Measurements from ENCODE around the gene GPR137B. TPM values are rescaled to one million over a fixed set of nuclear protein-coding genes. Genes with fewer than 3 reads are reported as not detected.
A peak's percentile ranks its signal among the peaks of the same experiment; 100 is the strongest.

Gene GPR137B
- total and polyA plus RNA-seq, 2 of the 13 experiments (the other 11 are each of a cell fraction or from before 2014, with no cell fraction given), result 0.31 to 0.41 TPM

DNA sequence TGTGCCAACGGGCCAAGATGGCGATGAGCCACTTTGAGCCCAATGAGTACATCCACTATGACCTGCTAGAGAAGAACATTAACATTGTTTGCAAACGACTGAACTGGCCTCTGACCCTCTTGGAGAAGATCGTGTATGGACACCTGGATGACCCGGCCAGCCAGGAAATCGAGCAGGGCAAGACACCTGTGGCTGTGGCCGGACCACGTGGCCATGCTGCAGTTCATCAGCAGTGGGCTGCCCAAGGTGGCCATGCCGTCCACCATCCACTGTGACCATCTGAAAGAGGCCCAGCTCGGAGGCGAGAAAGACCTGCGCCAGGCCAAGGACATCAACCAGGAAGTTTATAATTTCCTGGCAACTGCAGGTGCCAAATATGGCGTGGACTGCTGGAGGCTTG is 32.2 kb upstream of the GPR137B start:
- BruUV-seq (replicated peaks), result no TSS peak
- FAIRE-seq, result no peak
- in situ Hi-C loops (cut with HindIII; ENCODE audit: extremely low pct_ligation_motif_present, low pct_unique_long_range_greater_than_20kb), result loop anchor here (25.0 kb wide), 3 partner anchors 1002 to 1452 kb away; no protein-coding TSS in a partner anchor

More for the DNA sequence above, 32.2 kb upstream of the GPR137B start:
- Histone ChIP-seq H2AFZ (ENCODE audit: low read length) (no peak overlapping the region), H3K9me3 (ENCODE audit: low read length) (no peaks in the 10 kb centered on the region), H3K4me1 (ENCODE audit: insufficient read depth, low read length) (peaks cover 15% of the 10 kb centered on the region), H3K27me3 (ENCODE audit: control insufficient read depth in 1 of 2, insufficient read depth in 2 of 2, low read length in 2 of 2) (no peaks in the 10 kb centered on the region), H4K20me1 (ENCODE audit: insufficient read depth, low read length) (no peaks in the 10 kb centered on the region), H3K4me3 (replicated peaks in 1 of 3; ENCODE audit: insufficient read depth in 1 of 3, low read depth in 2 of 3, low read length in 3 of 3) (no peak overlapping the region), H3K4me2 (ENCODE audit: low read depth, low read length) (no peak overlapping the region), H3K27ac (ENCODE audit: extremely low read length, insufficient read depth, low read length) (no peak overlapping the region), H3K79me2 (ENCODE audit: insufficient read depth, low read length) (no peaks in the 10 kb centered on the region), H3K36me3 (replicated peaks in 1 of 2; ENCODE audit: control insufficient read depth in 1 of 2, insufficient read depth in 2 of 2, low read length in 2 of 2) (no peaks in the 10 kb centered on the region), H3K9ac (ENCODE audit: insufficient read depth, low read depth, low read length) (no peak overlapping the region)
- 60% methylated on average over 10 of the region's 13 CpGs for WGBS (ENCODE audit: low lambda C conversion rate)
- POLR2A ChIA-PET, result no interaction called here
- DNase-seq (ENCODE audit: low spot score) (no peak), ATAC-seq (no peak)
- intact Hi-C loops (cut with micrococcal nuclease; ENCODE audit: unreplicated experiment), result no loop called here
- CTCF ChIA-PET (ENCODE audit: low intra/inter-chr PET ratio, low total read pairs), result interaction anchor here (1.4 to 2.9 kb wide), 3 partner anchors 342 to 421 kb away, joined by 4 to 17 read pairs (median 7); no protein-coding TSS in a partner anchor
- TF ChIP-seq, protein P1, sequence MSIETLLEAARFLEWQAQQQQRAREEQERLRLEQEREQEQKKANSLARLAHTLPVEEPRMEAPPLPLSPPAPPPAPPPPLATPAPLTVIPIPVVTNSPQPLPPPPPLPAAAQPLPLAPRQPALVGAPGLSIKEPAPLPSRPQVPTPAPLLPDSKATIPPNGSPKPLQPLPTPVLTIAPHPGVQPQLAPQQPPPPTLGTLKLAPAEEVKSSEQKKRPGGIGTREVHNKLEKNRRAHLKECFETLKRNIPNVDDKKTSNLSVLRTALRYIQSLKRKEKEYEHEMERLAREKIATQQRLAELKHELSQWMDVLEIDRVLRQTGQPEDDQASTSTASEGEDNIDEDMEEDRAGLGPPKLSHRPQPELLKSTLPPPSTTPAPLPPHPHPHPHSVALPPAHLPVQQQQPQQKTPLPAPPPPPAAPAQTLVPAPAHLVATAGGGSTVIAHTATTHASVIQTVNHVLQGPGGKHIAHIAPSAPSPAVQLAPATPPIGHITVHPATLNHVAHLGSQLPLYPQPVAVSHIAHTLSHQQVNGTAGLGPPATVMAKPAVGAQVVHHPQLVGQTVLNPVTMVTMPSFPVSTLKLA (IDR thresholded peaks at IDR 0.05), result peak; percentile 71
- TF ChIP-seq SIN3A (IDR thresholded peaks at IDR 0.05; ENCODE audit: borderline replicate concordance, low read depth, low read length), result no peak
- TF ChIP-seq ZSCAN5A (CRISPR knock-in tag; IDR thresholded peaks at IDR 0.05; ENCODE audit: borderline replicate concordance), result no peak
- no peak for TF ChIP-seq EEA1 (CRISPR knock-in tag; IDR thresholded peaks at IDR 0.05; ENCODE audit: borderline replicate concordance)

Data from HepG2 (cell line).